HS-27A (cell line): ENCODE results near the gene OPCML.

Experiments
- DNase-seq: peaks from one replicate; pipeline ENCODE4 v3.0.0-alpha.2; 2012; ENCODE audit warnings: low read depth, missing footprints

The OPCML gene

DNA sequence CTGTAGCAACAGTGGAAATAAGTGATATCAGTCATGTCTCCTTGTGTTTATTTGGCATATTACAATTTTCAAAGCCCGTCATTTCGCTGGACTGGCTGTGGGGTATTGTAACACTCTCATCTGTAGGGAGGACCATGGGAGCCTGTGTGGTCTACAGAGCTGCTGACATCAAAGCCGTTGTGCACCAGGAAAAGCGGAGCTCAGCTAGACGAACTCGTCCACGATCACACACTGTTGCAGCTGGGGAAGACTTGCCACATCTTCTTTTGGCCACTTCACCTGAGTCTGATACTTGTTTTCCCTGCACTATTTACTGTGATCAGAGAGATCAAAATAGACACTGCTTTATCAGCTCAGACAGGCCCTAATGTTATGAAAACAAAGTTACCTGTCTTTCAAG is 741.3 kb downstream of the OPCML start:
- no peak for DNase-seq

DNA sequence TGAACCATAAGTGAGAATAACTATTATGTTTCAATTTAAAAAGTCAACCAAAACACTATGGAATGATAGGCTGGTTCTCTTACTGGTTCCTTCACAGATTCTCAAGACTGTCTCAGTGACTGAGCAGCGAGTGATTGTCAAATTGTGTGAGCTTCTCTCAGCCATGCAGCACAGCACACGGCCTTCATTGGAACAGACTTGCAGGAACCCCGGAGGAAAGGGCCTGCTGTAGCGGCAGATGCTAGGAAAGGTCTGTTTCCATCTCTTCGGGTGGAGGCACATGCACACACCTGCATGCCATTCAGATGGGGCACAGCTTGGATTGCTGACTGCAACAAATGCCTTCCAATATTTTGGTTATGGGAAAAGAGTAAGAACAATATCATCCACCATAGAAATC is 741.8 kb downstream of the OPCML start:
- no peak for DNase-seq

DNA sequence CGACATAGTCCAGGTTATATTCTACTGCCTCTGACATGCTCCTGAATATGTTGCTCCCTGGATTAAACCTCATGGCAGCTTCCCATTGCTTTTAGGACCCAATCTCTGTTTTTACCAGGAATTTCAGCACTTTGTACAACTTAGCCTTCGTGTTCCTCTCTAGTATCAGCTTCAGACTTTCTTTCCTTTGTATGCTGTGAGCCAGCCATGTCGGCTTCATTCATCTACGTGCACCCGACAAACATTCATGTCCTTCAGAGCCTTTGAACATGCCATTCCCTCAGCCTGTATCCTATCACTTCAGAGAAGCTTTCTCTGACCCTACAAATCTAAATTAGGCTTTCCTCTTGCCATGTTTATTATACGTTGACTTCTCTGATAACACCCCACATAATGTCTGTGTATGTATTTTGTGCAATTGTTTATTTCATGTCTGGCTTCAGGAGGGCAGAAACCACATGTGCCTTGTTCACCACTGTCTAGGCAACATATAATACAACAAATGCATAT is 743.4 kb downstream of the OPCML start:
- no peak for DNase-seq

GRCh38 chr11:132785878-132786277 is 746.4 kb downstream of the OPCML start:
- DNase-seq: no peak

GRCh38 chr11:132784441-132784840 is 747.9 kb downstream of the OPCML start:
- DNase-seq: no peak

DNA sequence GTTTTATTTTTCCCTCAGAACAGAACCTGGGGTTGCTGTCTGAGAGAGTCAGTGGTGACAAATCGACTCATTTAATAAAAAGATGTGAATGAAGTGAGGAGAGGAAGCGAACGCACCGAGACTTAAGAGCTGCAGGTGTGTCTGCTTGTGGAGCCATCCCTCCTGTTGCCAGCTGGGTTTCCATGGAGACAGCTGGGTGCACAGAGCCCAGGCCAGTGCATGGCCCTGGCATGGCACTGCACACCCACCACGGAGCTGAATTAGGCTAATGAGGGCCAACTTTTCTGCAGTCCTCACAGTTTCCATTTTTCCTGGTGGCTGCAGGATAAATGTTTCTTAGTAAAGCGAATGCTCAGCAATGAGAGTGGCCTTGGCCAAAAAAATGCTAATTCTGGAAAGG is 750.2 kb downstream of the OPCML start:
- DNase-seq: no peak

DNA sequence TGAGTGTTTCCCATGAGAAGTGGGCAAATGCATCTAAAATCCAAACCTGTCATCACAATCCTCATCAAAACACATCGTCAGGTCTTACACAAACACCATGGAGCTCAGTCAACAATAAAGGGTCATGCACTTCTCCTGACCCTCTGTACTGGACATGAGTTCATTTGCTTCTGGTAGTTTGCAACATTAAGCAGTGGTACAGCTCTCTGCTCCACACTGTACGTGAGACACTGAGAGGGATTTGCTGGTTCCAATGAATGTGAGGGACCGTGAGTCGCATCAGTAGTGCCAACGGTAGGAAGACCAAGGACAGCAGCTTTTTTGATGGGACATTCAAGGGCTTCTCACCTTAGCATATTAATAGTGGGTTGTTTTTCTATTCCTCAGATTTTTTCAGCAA is 752.3 kb downstream of the OPCML start:
- DNase-seq: no peak

DNA sequence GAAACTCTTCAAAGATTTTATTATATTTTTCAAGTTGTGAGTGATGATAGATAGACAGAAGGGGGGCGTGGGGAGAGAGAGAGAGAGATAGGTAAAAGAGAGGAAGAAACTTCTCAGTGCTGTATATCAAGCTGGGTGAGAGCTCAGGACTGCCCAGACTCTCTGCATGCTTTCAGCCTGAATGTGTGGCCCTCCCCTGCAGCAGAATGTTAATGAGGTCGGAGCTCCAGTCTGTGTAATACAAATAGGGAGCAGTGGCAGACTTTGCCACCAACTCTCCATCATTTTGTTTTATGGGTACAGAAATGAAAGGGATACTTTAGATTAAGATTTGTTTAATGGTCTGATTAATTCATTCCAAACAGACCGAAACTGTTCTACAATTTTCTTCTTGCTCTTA is 752.8 kb downstream of the OPCML start:
- no peak for DNase-seq

- DNase-seq: no peak
Measured at GRCh38 chr11:132777067-132777975, 755.0 kb downstream of the OPCML start.

DNA sequence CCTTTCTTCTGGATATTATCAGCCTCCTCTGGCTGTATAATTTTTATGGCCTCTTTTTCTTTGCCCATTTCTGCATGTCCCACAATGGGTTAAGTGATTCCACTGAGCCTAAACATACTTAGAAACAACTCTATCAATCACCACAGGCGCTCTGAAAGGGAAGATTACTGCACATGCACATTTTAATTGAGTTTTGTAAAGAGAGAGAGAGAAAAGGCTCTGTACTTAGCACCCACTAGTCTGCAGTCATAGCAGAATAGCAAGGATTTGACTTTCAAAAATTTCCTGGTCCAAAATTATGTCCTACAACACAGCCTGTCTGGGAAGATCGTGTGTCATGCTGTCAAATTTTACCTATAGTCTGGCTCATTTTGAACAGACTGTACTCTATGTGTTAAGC is 758.5 kb downstream of the OPCML start:
- no peak for DNase-seq

GRCh38 chr11:132772703-132773545 is 759.4 kb downstream of the OPCML start:
- DNase-seq: no peak

DNA sequence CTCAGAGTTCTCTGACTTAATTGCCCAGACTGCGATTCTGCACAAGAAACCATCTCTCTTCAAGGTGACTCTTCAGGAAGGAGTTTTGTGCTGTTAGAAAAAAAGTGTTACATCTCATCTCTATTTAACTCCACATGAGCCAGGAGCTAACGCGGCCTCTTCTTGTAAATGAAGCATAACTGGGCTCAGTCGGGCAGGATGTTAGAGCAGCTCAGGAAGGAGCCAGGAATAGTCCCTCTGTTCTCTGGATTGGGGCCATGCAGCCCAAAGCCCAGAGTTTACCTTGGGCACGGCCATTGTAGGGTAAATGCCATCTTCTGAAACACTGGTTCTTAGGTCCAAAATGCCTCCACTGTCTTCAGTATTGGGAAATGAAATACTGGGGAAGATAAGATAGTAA is 760.6 kb downstream of the OPCML start:
- no peak for DNase-seq

GRCh38 chr11:132770829-132771530 is 761.3 kb downstream of the OPCML start:
- DNase-seq: no peak

DNA sequence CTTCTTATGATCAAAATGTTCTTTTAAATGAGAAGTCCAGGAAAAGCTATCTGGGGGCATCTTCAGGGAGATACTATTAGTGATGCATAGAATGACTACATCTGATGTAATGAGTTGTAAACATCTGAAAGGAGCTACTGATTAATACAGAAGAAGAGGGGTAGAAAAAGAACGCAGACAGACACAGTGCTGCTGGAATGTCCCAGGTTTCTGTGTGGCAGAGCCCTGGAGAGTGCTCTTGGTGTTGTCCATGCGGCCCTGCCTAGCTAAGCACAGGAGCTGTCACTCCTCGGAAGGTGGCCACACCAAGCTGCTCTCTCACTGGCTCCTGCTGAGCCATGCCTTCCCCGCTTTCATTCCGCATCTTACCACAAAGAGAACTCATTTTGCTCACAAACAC is 768.8 kb downstream of the OPCML start:
- no peak for DNase-seq

GRCh38 chr11:132755934-132756333 is 776.4 kb downstream of the OPCML start:
- no peak for DNase-seq

- no peak for DNase-seq
Measured at GRCh38 chr11:132751516-132752250, 780.6 kb downstream of the OPCML start.

GRCh38 chr11:132746305-132746704 is 786.0 kb downstream of the OPCML start:
- DNase-seq: no peak

- DNase-seq: no peak
Measured at GRCh38 chr11:132745306-132745705, 787.0 kb downstream of the OPCML start.

DNA sequence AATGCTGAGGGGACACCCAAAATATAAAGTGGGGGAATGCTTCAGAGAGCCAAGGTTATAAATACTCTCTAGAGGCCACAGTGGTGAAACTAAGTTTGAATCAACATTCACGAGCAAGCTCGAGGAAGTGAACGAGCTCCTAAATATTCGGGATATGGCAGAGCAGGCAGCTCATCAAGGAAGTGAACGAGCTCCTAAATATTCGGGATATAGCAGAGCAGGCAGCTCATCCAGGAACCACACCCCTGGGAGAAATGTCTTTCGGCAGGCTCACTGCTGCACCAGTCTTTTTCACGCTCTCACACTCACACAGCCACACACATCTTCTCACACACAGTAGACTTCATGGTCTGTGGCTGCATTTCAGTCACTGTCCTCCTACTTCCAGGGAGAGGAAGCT is 787.5 kb downstream of the OPCML start:
- peak; percentile 22 for DNase-seq

DNA sequence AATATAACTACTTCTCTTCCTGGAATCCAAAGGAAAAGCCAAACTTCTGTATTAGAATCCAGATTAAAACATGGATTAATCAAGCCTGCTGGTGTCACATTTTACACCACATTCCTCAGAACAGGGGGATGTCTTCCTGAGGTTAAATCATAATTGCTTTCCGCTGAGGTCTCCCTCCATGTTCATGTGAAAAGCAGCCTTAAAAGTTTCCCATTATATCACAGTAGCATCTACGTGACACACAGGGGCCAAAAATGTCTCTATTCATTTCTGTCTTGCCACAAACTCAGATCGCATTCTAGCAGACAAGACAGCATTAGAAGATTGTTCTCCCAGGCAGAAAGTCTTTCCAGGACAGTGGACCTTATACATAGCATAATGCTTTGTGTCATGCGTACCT is 788.7 kb downstream of the OPCML start:
- no peak for DNase-seq

- DNase-seq: no peak
Measured at GRCh38 chr11:132742929-132743328, 789.4 kb downstream of the OPCML start.

DNA sequence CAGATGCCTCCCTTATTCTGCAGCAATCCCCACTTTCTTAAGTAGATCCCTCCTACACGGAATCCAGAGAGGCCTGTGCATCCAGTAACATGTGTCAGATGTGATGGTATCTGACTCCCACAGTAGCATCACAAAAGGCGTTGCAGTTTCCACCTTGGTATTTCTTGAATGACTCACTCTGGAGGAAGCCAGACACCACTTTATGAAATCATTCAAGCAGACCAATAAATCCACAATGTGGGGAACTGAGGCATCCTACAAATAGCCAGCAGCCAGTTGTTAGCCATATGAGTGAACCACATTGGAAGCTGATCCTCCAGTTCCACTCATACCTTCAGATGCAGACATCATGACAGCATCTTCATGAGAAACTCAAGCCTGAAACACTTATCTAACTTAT is 798.1 kb downstream of the OPCML start:
- peak; percentile 31 for DNase-seq
